Measurements from ENCODE around the gene STARD4.

The STARD4 gene

GRCh38 chr5:111472579-111472978, 39.8 kb downstream of the STARD4 start:
- Histone ChIP-seq H3K27me3 (ENCODE audit: insufficient read depth, low read length) (no peaks in the 10 kb centered on the region), H3K27ac (ENCODE audit: low read depth, low read length) (no peak overlapping the region), H3K4me1 (ENCODE audit: control insufficient read depth, insufficient read depth, low read length, unreplicated experiment) (no peaks in the 10 kb centered on the region), H2AFZ (ENCODE audit: low read length, unreplicated experiment) (no peak overlapping the region), H3K36me3 (ENCODE audit: insufficient read depth, low read length) (no peaks in the 10 kb centered on the region), H3K4me3 (ENCODE audit: low read depth, low read length) (no peak overlapping the region), H3K79me2 (ENCODE audit: control insufficient read depth, insufficient read depth, low read length, unreplicated experiment) (no peaks in the 10 kb centered on the region)

- H3K4me3 ChIP-seq (ENCODE audit: low read depth, low read length), result no peak overlapping the region
- no peak overlapping the region for H3K27ac ChIP-seq (ENCODE audit: low read depth, low read length)
- no peak overlapping the region for H2AFZ ChIP-seq (ENCODE audit: low read length, unreplicated experiment)
- no peaks in the 10 kb centered on the region for H3K36me3 ChIP-seq (ENCODE audit: insufficient read depth, low read length)
- no peaks in the 10 kb centered on the region for H3K79me2 ChIP-seq (ENCODE audit: control insufficient read depth, insufficient read depth, low read length, unreplicated experiment)
- no peaks in the 10 kb centered on the region for H3K4me1 ChIP-seq (ENCODE audit: control insufficient read depth, insufficient read depth, low read length, unreplicated experiment)
- no peaks in the 10 kb centered on the region for H3K27me3 ChIP-seq (ENCODE audit: insufficient read depth, low read length)
Measured at GRCh38 chr5:111472096-111472495, 40.2 kb downstream of the STARD4 start.

- Histone ChIP-seq H3K79me2 (ENCODE audit: control insufficient read depth, insufficient read depth, low read length, unreplicated experiment) (no peaks in the 10 kb centered on the region), H3K4me1 (ENCODE audit: control insufficient read depth, insufficient read depth, low read length, unreplicated experiment) (no peaks in the 10 kb centered on the region)
Measured at GRCh38 chr5:111469903-111470302, 42.4 kb downstream of the STARD4 start.

GRCh38 chr5:111469293-111469896, 42.9 kb downstream of the STARD4 start:
- H3K4me3 ChIP-seq (ENCODE audit: low read depth, low read length), result no peak overlapping the region
- H3K27me3 ChIP-seq (ENCODE audit: insufficient read depth, low read length), result no peaks in the 10 kb centered on the region
- no peak overlapping the region for H3K27ac ChIP-seq (ENCODE audit: low read depth, low read length)
- no peaks in the 10 kb centered on the region for H3K4me1 ChIP-seq (ENCODE audit: control insufficient read depth, insufficient read depth, low read length, unreplicated experiment)
- no peaks in the 10 kb centered on the region for H3K79me2 ChIP-seq (ENCODE audit: control insufficient read depth, insufficient read depth, low read length, unreplicated experiment)
- H3K36me3 ChIP-seq (ENCODE audit: insufficient read depth, low read length), result no peaks in the 10 kb centered on the region
- no peak overlapping the region for H2AFZ ChIP-seq (ENCODE audit: low read length, unreplicated experiment)

More at GRCh38 chr5:111469903-111470302, 42.4 kb downstream of the STARD4 start:
- Histone ChIP-seq H3K27ac (ENCODE audit: low read depth, low read length) (no peak overlapping the region), H2AFZ (ENCODE audit: low read length, unreplicated experiment) (no peak overlapping the region), H3K4me3 (ENCODE audit: low read depth, low read length) (no peak overlapping the region), H3K27me3 (ENCODE audit: insufficient read depth, low read length) (no peaks in the 10 kb centered on the region), H3K36me3 (ENCODE audit: insufficient read depth, low read length) (no peaks in the 10 kb centered on the region)

GRCh38 chr5:111463311-111463710, 49.0 kb downstream of the STARD4 start:
- no peaks in the 10 kb centered on the region for H3K36me3 ChIP-seq (ENCODE audit: insufficient read depth, low read length)

GRCh38 chr5:111461934-111462333, 50.4 kb downstream of the STARD4 start:
- H3K27ac ChIP-seq (ENCODE audit: low read depth, low read length), result no peak overlapping the region
- H2AFZ ChIP-seq (ENCODE audit: low read length, unreplicated experiment), result no peak overlapping the region
- no peaks in the 10 kb centered on the region for H3K79me2 ChIP-seq (ENCODE audit: control insufficient read depth, insufficient read depth, low read length, unreplicated experiment)
- H3K4me1 ChIP-seq (ENCODE audit: control insufficient read depth, insufficient read depth, low read length, unreplicated experiment), result no peaks in the 10 kb centered on the region
- H3K27me3 ChIP-seq (ENCODE audit: insufficient read depth, low read length), result no peaks in the 10 kb centered on the region
- no peak overlapping the region for H3K4me3 ChIP-seq (ENCODE audit: low read depth, low read length)
- no peaks in the 10 kb centered on the region for H3K36me3 ChIP-seq (ENCODE audit: insufficient read depth, low read length)

More at GRCh38 chr5:111463311-111463710, 49.0 kb downstream of the STARD4 start:
- H3K27me3 ChIP-seq (ENCODE audit: insufficient read depth, low read length), result no peaks in the 10 kb centered on the region
- no peak overlapping the region for H2AFZ ChIP-seq (ENCODE audit: low read length, unreplicated experiment)
- no peaks in the 10 kb centered on the region for H3K79me2 ChIP-seq (ENCODE audit: control insufficient read depth, insufficient read depth, low read length, unreplicated experiment)
- H3K4me3 ChIP-seq (ENCODE audit: low read depth, low read length), result no peak overlapping the region
- no peak overlapping the region for H3K27ac ChIP-seq (ENCODE audit: low read depth, low read length)
- H3K4me1 ChIP-seq (ENCODE audit: control insufficient read depth, insufficient read depth, low read length, unreplicated experiment), result no peaks in the 10 kb centered on the region

GRCh38 chr5:111461255-111461671, 51.1 kb downstream of the STARD4 start:
- no peak overlapping the region for H3K27ac ChIP-seq (ENCODE audit: low read depth, low read length)
- no peaks in the 10 kb centered on the region for H3K36me3 ChIP-seq (ENCODE audit: insufficient read depth, low read length)

GRCh38 chr5:111454776-111455175, 57.6 kb downstream of the STARD4 start:
- Histone ChIP-seq H3K27ac (ENCODE audit: low read depth, low read length) (no peak overlapping the region), H3K27me3 (ENCODE audit: insufficient read depth, low read length) (no peaks in the 10 kb centered on the region), H2AFZ (ENCODE audit: low read length, unreplicated experiment) (no peak overlapping the region), H3K4me3 (ENCODE audit: low read depth, low read length) (no peak overlapping the region), H3K4me1 (ENCODE audit: control insufficient read depth, insufficient read depth, low read length, unreplicated experiment) (peaks cover 11% of the 10 kb centered on the region), H3K36me3 (ENCODE audit: insufficient read depth, low read length) (no peaks in the 10 kb centered on the region), H3K79me2 (ENCODE audit: control insufficient read depth, insufficient read depth, low read length, unreplicated experiment) (no peaks in the 10 kb centered on the region)

More at GRCh38 chr5:111461255-111461671, 51.1 kb downstream of the STARD4 start:
- H2AFZ ChIP-seq (ENCODE audit: low read length, unreplicated experiment), result no peak overlapping the region
- no peaks in the 10 kb centered on the region for H3K4me1 ChIP-seq (ENCODE audit: control insufficient read depth, insufficient read depth, low read length, unreplicated experiment)
- no peaks in the 10 kb centered on the region for H3K79me2 ChIP-seq (ENCODE audit: control insufficient read depth, insufficient read depth, low read length, unreplicated experiment)
- H3K4me3 ChIP-seq (ENCODE audit: low read depth, low read length), result no peak overlapping the region
- no peaks in the 10 kb centered on the region for H3K27me3 ChIP-seq (ENCODE audit: insufficient read depth, low read length)

- H3K79me2 ChIP-seq (ENCODE audit: control insufficient read depth, insufficient read depth, low read length, unreplicated experiment), result no peaks in the 10 kb centered on the region
- H3K27me3 ChIP-seq (ENCODE audit: insufficient read depth, low read length), result no peaks in the 10 kb centered on the region
- peaks cover 11% of the 10 kb centered on the region for H3K4me1 ChIP-seq (ENCODE audit: control insufficient read depth, insufficient read depth, low read length, unreplicated experiment)
- H2AFZ ChIP-seq (ENCODE audit: low read length, unreplicated experiment), result peak overlapping the region; percentile 22
- 0 out of 2 replicates have a peak overlapping the region, but pooled peaks have one; percentile 12 for H3K27ac ChIP-seq (ENCODE audit: low read depth, low read length)
- peak overlapping the region; percentile 21; the same call in 1 of the 2 replicates for H3K4me3 ChIP-seq (ENCODE audit: low read depth, low read length)
- no peaks in the 10 kb centered on the region for H3K36me3 ChIP-seq (ENCODE audit: insufficient read depth, low read length)
Measured at GRCh38 chr5:111454198-111454622, 58.1 kb downstream of the STARD4 start.

- no peaks in the 10 kb centered on the region for H3K79me2 ChIP-seq (ENCODE audit: control insufficient read depth, insufficient read depth, low read length, unreplicated experiment)
- peak overlapping the region; percentile 21; the same call in 1 of the 2 replicates for H3K4me3 ChIP-seq (ENCODE audit: low read depth, low read length)
- H3K4me1 ChIP-seq (ENCODE audit: control insufficient read depth, insufficient read depth, low read length, unreplicated experiment), result peaks cover 11% of the 10 kb centered on the region
- peak overlapping the region; percentile 16 for H2AFZ ChIP-seq (ENCODE audit: low read length, unreplicated experiment)
- H3K27ac ChIP-seq (ENCODE audit: low read depth, low read length), result peak overlapping the region; percentile 50
- no peaks in the 10 kb centered on the region for H3K36me3 ChIP-seq (ENCODE audit: insufficient read depth, low read length)
- H3K27me3 ChIP-seq (ENCODE audit: insufficient read depth, low read length), result no peaks in the 10 kb centered on the region
Measured at GRCh38 chr5:111453747-111454146, 58.6 kb downstream of the STARD4 start.

- Histone ChIP-seq H3K27me3 (ENCODE audit: insufficient read depth, low read length) (no peaks in the 10 kb centered on the region), H3K79me2 (ENCODE audit: control insufficient read depth, insufficient read depth, low read length, unreplicated experiment) (no peaks in the 10 kb centered on the region), H3K4me3 (ENCODE audit: low read depth, low read length) (0 out of 2 replicates have a peak overlapping the region, but pooled peaks have one; percentile 2), H3K36me3 (ENCODE audit: insufficient read depth, low read length) (no peaks in the 10 kb centered on the region), H3K27ac (ENCODE audit: low read depth, low read length) (peak overlapping the region; percentile 50), H3K4me1 (ENCODE audit: control insufficient read depth, insufficient read depth, low read length, unreplicated experiment) (peaks cover 11% of the 10 kb centered on the region), H2AFZ (ENCODE audit: low read length, unreplicated experiment) (peak overlapping the region; percentile 16)
Measured at GRCh38 chr5:111453295-111453694, 59.0 kb downstream of the STARD4 start.
